Cardiac fibroblast (primary cell): ENCODE data around the gene NUP214.

ENCODE experiments used
- DNase-seq, 2 donors: peaks; one replicate each; pipeline versions ENCODE4 v3.0.0 to v3.0.0-alpha.2; 2010; ENCODE audit warnings: low read depth in 2 of 2
- H3K4me3 ChIP-seq, 2 donors: replicated peaks in 1 of 2; 1 replicate in 1 of 2; 2 replicates in 1 of 2; pipeline ENCODE4 v1.5.1; 2011; ENCODE audit warnings: low read depth in 2 of 2, low read length in 2 of 2, mild to moderate bottlenecking in 2 of 2, moderate library complexity in 1 of 2
- TF ChIP-seq, protein P1 (sequence below): IDR thresholded peaks from one replicate; pipeline ENCODE4 v1.5.1; 2011; ENCODE audit warnings: low read depth, mild to moderate bottlenecking, low read length, inconsistent platforms

NUP214 gene

DNA sequence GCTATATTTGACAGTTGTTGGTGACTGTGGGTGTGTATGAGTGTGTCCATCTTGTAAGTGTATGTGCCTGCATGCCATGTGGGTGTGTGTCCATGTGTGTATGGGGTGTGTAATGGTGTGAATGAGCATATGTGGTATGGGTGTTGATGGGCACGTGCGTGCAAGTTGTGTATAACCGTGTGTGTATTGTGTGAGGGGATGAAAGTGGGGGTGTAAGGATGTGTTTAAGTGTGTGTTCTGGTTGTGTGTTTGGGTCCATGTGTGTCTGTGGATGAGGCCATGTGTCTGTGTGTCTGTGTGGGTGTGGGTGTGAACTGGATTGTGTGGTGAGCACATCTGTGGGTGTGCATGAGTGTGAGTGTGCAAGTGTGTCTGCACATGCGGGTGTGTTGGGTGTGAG is 156.8 kb downstream of the NUP214 start:
- TF ChIP-seq, protein P1, sequence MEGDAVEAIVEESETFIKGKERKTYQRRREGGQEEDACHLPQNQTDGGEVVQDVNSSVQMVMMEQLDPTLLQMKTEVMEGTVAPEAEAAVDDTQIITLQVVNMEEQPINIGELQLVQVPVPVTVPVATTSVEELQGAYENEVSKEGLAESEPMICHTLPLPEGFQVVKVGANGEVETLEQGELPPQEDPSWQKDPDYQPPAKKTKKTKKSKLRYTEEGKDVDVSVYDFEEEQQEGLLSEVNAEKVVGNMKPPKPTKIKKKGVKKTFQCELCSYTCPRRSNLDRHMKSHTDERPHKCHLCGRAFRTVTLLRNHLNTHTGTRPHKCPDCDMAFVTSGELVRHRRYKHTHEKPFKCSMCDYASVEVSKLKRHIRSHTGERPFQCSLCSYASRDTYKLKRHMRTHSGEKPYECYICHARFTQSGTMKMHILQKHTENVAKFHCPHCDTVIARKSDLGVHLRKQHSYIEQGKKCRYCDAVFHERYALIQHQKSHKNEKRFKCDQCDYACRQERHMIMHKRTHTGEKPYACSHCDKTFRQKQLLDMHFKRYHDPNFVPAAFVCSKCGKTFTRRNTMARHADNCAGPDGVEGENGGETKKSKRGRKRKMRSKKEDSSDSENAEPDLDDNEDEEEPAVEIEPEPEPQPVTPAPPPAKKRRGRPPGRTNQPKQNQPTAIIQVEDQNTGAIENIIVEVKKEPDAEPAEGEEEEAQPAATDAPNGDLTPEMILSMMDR, result no peak
- DNase-seq, result no peak
- no peak overlapping the region for H3K4me3 ChIP-seq

DNA sequence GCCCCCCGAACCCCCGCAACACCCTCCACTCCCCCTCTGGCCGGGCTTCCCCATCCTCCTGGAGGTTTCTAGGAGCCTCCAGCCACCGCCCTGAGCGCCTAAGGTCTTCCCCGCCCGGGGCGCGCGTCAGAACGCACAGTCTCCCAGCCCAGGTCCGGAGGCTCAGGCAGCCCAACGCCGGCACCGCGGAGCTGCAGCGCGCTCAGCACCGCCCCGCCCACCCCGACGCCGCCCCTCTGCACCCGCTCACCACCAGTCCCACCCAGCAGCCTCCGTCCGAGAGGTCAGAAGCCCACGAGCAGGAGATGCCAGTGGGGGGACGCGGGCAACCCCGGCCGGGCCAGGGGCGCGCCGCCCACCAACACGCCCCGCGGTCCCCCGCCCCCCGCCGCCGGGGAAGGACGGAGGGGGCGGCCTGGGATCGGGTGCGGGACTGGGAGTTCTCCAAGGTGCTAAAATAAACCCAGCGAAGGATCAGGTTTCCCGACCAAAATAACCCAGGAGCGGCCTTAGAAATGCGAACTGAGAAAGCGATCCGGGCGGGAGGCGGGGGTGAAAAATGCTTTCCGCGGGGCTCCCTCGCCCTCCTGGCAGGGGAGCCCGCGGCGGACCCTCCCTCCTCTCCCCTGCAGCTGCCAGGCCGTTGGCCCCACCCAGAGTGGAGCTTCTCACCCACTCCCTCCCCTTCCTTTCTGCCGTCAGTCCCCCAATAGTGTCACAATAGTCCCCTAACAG is 157.5 kb downstream of the NUP214 start:
- no peak overlapping the region for H3K4me3 ChIP-seq
- TF ChIP-seq, protein P1, result no peak
- DNase-seq, result peak in 1 of 2 donors; percentile 18
